Vagina (tissue), 2 donors: Measurements from ENCODE around the gene TRABD2B.

ENCODE experiments used
- CTCF ChIP-seq, 3 experiments: fragments of 450-650 bp in 2 of 3; fragments of 200-600 bp in 1 of 3; sonication (generic) in 1 of 3; IDR thresholded peaks; one replicate each; pipeline ENCODE4 v1.5.1; 2017 to 2019; ENCODE audit warnings: antibody characterized with exemption in 3 of 3, mild to moderate bottlenecking in 2 of 3, moderate library complexity in 2 of 3
- POLR2A ChIP-seq, 2 donors: fragments of 450-650 bp; IDR thresholded peaks; one replicate each; pipeline ENCODE4 v1.6.1; 2017; ENCODE audit warnings: antibody characterized with exemption in 2 of 2, mild to moderate bottlenecking in 2 of 2, moderate library complexity in 2 of 2
- POLR2AphosphoS5 ChIP-seq, 2 donors: sonication (generic); formaldehyde crosslinking; IDR thresholded peaks; one replicate each; pipeline ENCODE4 v1.9.0; 2017; ENCODE audit warnings: antibody characterized with exemption in 2 of 2, mild to moderate bottlenecking in 2 of 2, low read depth in 1 of 2; ENCODE audit not compliant: insufficient read depth in 1 of 2

GRCh38 chr1:47901001-47901575 is 96.1 kb downstream of the TRABD2B start:
- no peak for TF ChIP-seq CTCF (IDR thresholded peaks at IDR 0.05)
- no peak for TF ChIP-seq POLR2A (IDR thresholded peaks at IDR 0.05)
- no peak for TF ChIP-seq POLR2AphosphoS5 (IDR thresholded peaks at IDR 0.05; ENCODE audit: insufficient read depth in 1 of 2, low read depth in 1 of 2)
